ENCODE results near the gene PIK3R3. TPM values are rescaled to one million over a fixed set of nuclear protein-coding genes. Genes with fewer than 3 reads are reported as not detected.
"Not testable (repeated sequence)": the region's sequence is repeated elsewhere in the genome, so short reads cannot be mapped to it uniquely, and the experiment has no call there.

The PIK3R3 gene
- total RNA-seq, 2 experiments from 2014 or later, result 3.3 to 4.1 TPM

GRCh38 chr1:46081206-46081605 lies 51.2 kb downstream of the PIK3R3 start:
- ChIA-PET CTCF (no interaction called here), POLR2A (no interaction called here)

- ChIA-PET POLR2A (no interaction called here), CTCF (no interaction called here)
Measured at GRCh38 chr1:46080257-46080656, 52.2 kb downstream of the PIK3R3 start.

- POLR2A ChIA-PET, result no interaction called here
- CTCF ChIA-PET, result no interaction called here
Measured at GRCh38 chr1:46077644-46078043, 54.8 kb downstream of the PIK3R3 start.

GRCh38 chr1:46076343-46076742 lies 56.1 kb downstream of the PIK3R3 start:
- POLR2A ChIA-PET, result no interaction called here
- CTCF ChIA-PET, result no interaction called here

GRCh38 chr1:46072975-46073374 lies 59.5 kb downstream of the PIK3R3 start:
- POLR2A ChIA-PET, result no interaction called here
- CTCF ChIA-PET, result no interaction called here

GRCh38 chr1:46070164-46070814 lies 62.1 kb downstream of the PIK3R3 start:
- ChIA-PET POLR2A (no interaction called here), CTCF (no interaction called here)

GRCh38 chr1:46068525-46068924 lies 63.9 kb downstream of the PIK3R3 start:
- POLR2A ChIA-PET, result no interaction called here

GRCh38 chr1:46067652-46068051 lies 64.8 kb downstream of the PIK3R3 start:
- CTCF ChIA-PET, result interaction anchor here (0.6 to 1.1 kb wide), 2 partner anchors 111 to 619 kb away, joined by 3 to 4 read pairs; no protein-coding TSS in a partner anchor
- POLR2A ChIA-PET, result no interaction called here

More at GRCh38 chr1:46068525-46068924, 63.9 kb downstream of the PIK3R3 start:
- CTCF ChIA-PET, result no interaction called here

- POLR2A ChIA-PET, result no interaction called here
- CTCF ChIA-PET, result no interaction called here
Measured at GRCh38 chr1:46065405-46065804, 67.0 kb downstream of the PIK3R3 start.

- CTCF ChIA-PET, result no interaction called here
- POLR2A ChIA-PET, result no interaction called here
Measured at GRCh38 chr1:46064708-46065107, 67.7 kb downstream of the PIK3R3 start.

GRCh38 chr1:46062651-46063319 lies 69.6 kb downstream of the PIK3R3 start:
- CTCF ChIA-PET, result interaction anchor here (1.6 kb wide), 1 partner anchor 9 kb away, joined by 4 read pairs; no protein-coding TSS in a partner anchor
- POLR2A ChIA-PET, result no interaction called here

- CTCF ChIA-PET, result interaction anchor here (1.1 kb wide), 1 partner anchor 22 kb away, joined by 3 read pairs; no protein-coding TSS in a partner anchor
- POLR2A ChIA-PET, result no interaction called here
Measured at GRCh38 chr1:46061146-46061545, 71.3 kb downstream of the PIK3R3 start.

- POLR2A ChIA-PET, result no interaction called here
- CTCF ChIA-PET, result no interaction called here
Measured at GRCh38 chr1:46058936-46059335, 73.5 kb downstream of the PIK3R3 start.

GRCh38 chr1:46057781-46058180 lies 74.6 kb downstream of the PIK3R3 start:
- CTCF ChIA-PET, result no interaction called here
- POLR2A ChIA-PET, result no interaction called here

- POLR2A ChIA-PET, CTCF ChIA-PET: not testable (repeated sequence)
Measured at GRCh38 chr1:46057215-46057614, 75.2 kb downstream of the PIK3R3 start.

GRCh38 chr1:46056325-46056724 lies 76.1 kb downstream of the PIK3R3 start:
- CTCF ChIA-PET, result no interaction called here
- POLR2A ChIA-PET, result no interaction called here

GRCh38 chr1:46053734-46054133 lies 78.7 kb downstream of the PIK3R3 start:
- CTCF ChIA-PET, result interaction anchor here (1.0 kb wide), 1 partner anchor 10 kb away, joined by 4 read pairs; no protein-coding TSS in a partner anchor

GRCh38 chr1:46044116-46044515 lies 88.3 kb downstream of the PIK3R3 start:
- ChIA-PET CTCF (no interaction called here), POLR2A (no interaction called here)

More at GRCh38 chr1:46053734-46054133, 78.7 kb downstream of the PIK3R3 start:
- POLR2A ChIA-PET, result no interaction called here

GRCh38 chr1:46043458-46044017 lies 88.9 kb downstream of the PIK3R3 start:
- POLR2A ChIA-PET, result no interaction called here
- CTCF ChIA-PET, result no interaction called here

- CTCF ChIA-PET, result interaction anchor here (0.5 kb wide), 1 partner anchor 32 kb away, joined by 5 read pairs; no protein-coding TSS in a partner anchor
- POLR2A ChIA-PET, result no interaction called here
Measured at GRCh38 chr1:46041974-46042373, 90.5 kb downstream of the PIK3R3 start.

- POLR2A ChIA-PET, result no interaction called here
- CTCF ChIA-PET, result no interaction called here
Measured at GRCh38 chr1:46041551-46041950, 90.9 kb downstream of the PIK3R3 start.

Measured in activated CD8-positive, alpha-beta memory T cell treated with anti-CD3 and anti-CD28 coated beads for 36 hours (primary cell).